ENCODE measurements around the gene CARMIL1.

GRCh38 chr6:25503686-25504085, 224.5 kb downstream of the CARMIL1 start:
- TF ChIP-seq POLR2A (IDR thresholded peaks at IDR 0.05) (no peak), EP300 (IDR thresholded peaks at IDR 0.05) (no peak)

All from suprapubic skin (tissue), 2 donors.